22Rv1 (cell line): ENCODE results near the gene FOXP1.

Experiments
- CTCF ChIP-seq: fragments of 450-650 bp; IDR thresholded peaks from 2 replicates; pipeline ENCODE4 v1.5.1; 2017; ENCODE audit warnings: mild to moderate bottlenecking
- ZFX ChIP-seq: fragments of 450-650 bp; IDR thresholded peaks from 2 replicates; pipeline ENCODE4 v1.6.1; 2017; ENCODE audit warnings: antibody characterized with exemption, borderline replicate concordance

GRCh38 chr3:71325715-71326114, 257.8 kb downstream of the FOXP1 start:
- no peak for TF ChIP-seq CTCF
- no peak for TF ChIP-seq ZFX
